Measurements from ENCODE around the gene ZRSR2. TPM values are rescaled to one million over a fixed set of nuclear protein-coding genes. Genes with fewer than 3 reads are reported as not detected.

Gene ZRSR2
- total and polyA plus RNA-seq, 2 of the 8 experiments (the other 6 are each of a cell fraction or from before 2014, with no cell fraction given) = 3.9 to 6.9 TPM

DNA sequence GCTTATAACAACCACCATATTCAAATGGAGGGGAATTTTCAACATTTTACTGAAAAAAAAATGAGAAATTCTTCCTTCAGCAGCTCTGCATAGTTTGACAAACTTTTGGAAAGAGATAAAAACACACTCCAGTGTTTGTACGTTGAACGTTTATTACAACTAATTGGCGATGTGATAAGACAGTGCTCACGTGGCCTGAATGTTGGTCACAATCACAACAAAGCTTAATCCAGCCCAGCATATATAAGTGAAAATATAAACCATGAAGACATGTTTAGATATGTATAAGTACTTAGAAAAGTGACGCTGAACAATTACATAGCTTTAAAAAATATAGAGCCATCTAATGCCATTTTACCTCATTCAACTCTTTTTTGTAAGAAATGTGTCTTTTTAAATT is 35.7 kb downstream of the ZRSR2 start:
- Histone ChIP-seq H4K8ac (ENCODE audit: extremely low read depth, insufficient read depth, low read length) (no peak overlapping the region), H2BK120ac (replicated peaks; ENCODE audit: low read depth, low read length) (no peak overlapping the region)
- 98% methylated on average over 5 of the region's 5 CpGs; no CpG with 5 or more reads in 1 of the 2 experiments for WGBS, 2 experiments (ENCODE audit: extremely low coverage in 1 of 2, insufficient coverage in 1 of 2, insufficient read length in 1 of 2, insufficient replicate concordance in 2 of 2, low coverage in 1 of 2, low lambda C conversion rate in 2 of 2, missing lambda C conversion rate in 1 of 2)

More for the DNA sequence above, 35.7 kb downstream of the ZRSR2 start:
- Histone ChIP-seq H2BK20ac (ENCODE audit: low read length) (no peak overlapping the region), H3K9ac (replicated peaks in 1 of 4; ENCODE audit: extremely low read depth in 1 of 4, low read depth in 3 of 4, low read length in 3 of 4) (no peak overlapping the region), H3K56ac (replicated peaks; ENCODE audit: insufficient read length, low read depth, low read length) (no peak overlapping the region), H4K20me1 (replicated peaks in 1 of 2; ENCODE audit: control insufficient read depth in 1 of 2, insufficient read depth in 2 of 2, low read length in 2 of 2) (no peaks in the 10 kb centered on the region), H2AFZ (ENCODE audit: low read length) (no peak overlapping the region), H2AK5ac (ENCODE audit: low read depth, low read length) (no peak overlapping the region), H3K4me2 (ENCODE audit: insufficient read depth in 1 of 2, low read depth in 2 of 2, low read length in 2 of 2) (no peak overlapping the region), H3K36me3 (ENCODE audit: control insufficient read depth in 2 of 4, insufficient read depth in 4 of 4, low read length in 3 of 4) (peaks cover 0 to 29% (median 3%) of the 10 kb centered on the region in 4 experiments; a peak in 5 of 8 replicates), H3K79me2 (ENCODE audit: control insufficient read depth in 1 of 2, insufficient read depth in 2 of 2, low read length in 2 of 2) (no peaks in the 10 kb centered on the region), H2BK12ac (ENCODE audit: low read depth, low read length) (no peak overlapping the region), H2BK15ac (ENCODE audit: low read length) (no peak overlapping the region), H3K4me3 (ENCODE audit: extremely low read depth in 1 of 4, insufficient read depth in 2 of 4, low read depth in 3 of 4, low read length in 4 of 4) (no peak overlapping the region), H2BK5ac (ENCODE audit: low read depth, low read length) (no peak overlapping the region), H4K5ac (ENCODE audit: insufficient read length, low read depth, low read length) (no peak overlapping the region), H3K9me3 (ENCODE audit: insufficient read depth in 2 of 2, low read depth in 1 of 2, low read length in 1 of 2) (no peaks in the 10 kb centered on the region), H3K23me2 (ENCODE audit: low read depth, low read length) (no peaks in the 10 kb centered on the region), H4K91ac (replicated peaks; ENCODE audit: insufficient read length, low read length) (no peak overlapping the region), H3K14ac (ENCODE audit: insufficient read length) (no peak overlapping the region), H3K18ac (ENCODE audit: extremely low read depth, low read length) (no peak overlapping the region), H3K23ac (ENCODE audit: insufficient read length) (no peak overlapping the region), H3K27ac (ENCODE audit: low read depth, low read length) (no peak overlapping the region), H3K4me1 (replicated peaks in 1 of 4; ENCODE audit: control insufficient read depth in 3 of 4, insufficient read depth in 4 of 4, low read length in 3 of 4) (no peaks in the 10 kb centered on the region; a peak in 1 of 7 replicates), H3K4ac (replicated peaks; ENCODE audit: insufficient read length, low read depth, low read length) (no peak overlapping the region), H3K79me1 (ENCODE audit: low read depth, low read length) (no peaks in the 10 kb centered on the region), H3K27me3 (replicated peaks in 1 of 4; ENCODE audit: control insufficient read depth in 3 of 4, extremely low read depth in 1 of 4, insufficient read depth in 3 of 4, low read length in 3 of 4) (no peaks in the 10 kb centered on the region)
- FAIRE-seq = no peak
- DNase-seq (ENCODE audit: low read depth in 1 of 2, low spot score in 2 of 2) = no peak
- TF ChIP-seq GTF2F1 (IDR thresholded peaks at IDR 0.05; ENCODE audit: borderline replicate concordance, low read depth, low read length) (no peak), NANOG (IDR thresholded peaks at IDR 0.05; ENCODE audit: insufficient read depth, low read depth, low read length, poor library complexity, severe bottlenecking) (no peak), CTBP2 (IDR thresholded peaks at IDR 0.05; ENCODE audit: borderline replicate concordance, insufficient read depth, insufficient read length, low read length) (no peak), EZH2 (IDR thresholded peaks at IDR 0.05; ENCODE audit: low read depth, low read length, severe bottlenecking) (no peak)
- ChIA-PET CTCF (ENCODE audit: partially characterized antibody) (interaction anchor here (1.1 to 1.3 kb wide), 2 partner anchors 9 to 12 kb away, joined by 4 read pairs; no protein-coding TSS in a partner anchor), POLR2A (ENCODE audit: partially characterized antibody) (interaction anchor here (0.8 to 1.6 kb wide), 2 partner anchors 8 to 10 kb away, joined by 5 to 9 read pairs; no protein-coding TSS in a partner anchor)

Measured in H1 (cell line).